ENCODE results near the gene HECTD1.
A peak's percentile ranks its signal among the peaks of the same experiment; 100 is the strongest.

- TF ChIP-seq, protein P1, sequence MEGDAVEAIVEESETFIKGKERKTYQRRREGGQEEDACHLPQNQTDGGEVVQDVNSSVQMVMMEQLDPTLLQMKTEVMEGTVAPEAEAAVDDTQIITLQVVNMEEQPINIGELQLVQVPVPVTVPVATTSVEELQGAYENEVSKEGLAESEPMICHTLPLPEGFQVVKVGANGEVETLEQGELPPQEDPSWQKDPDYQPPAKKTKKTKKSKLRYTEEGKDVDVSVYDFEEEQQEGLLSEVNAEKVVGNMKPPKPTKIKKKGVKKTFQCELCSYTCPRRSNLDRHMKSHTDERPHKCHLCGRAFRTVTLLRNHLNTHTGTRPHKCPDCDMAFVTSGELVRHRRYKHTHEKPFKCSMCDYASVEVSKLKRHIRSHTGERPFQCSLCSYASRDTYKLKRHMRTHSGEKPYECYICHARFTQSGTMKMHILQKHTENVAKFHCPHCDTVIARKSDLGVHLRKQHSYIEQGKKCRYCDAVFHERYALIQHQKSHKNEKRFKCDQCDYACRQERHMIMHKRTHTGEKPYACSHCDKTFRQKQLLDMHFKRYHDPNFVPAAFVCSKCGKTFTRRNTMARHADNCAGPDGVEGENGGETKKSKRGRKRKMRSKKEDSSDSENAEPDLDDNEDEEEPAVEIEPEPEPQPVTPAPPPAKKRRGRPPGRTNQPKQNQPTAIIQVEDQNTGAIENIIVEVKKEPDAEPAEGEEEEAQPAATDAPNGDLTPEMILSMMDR (IDR thresholded peaks at IDR 0.05 in 2 of 3, conservative IDR thresholded peaks at IDR 0.05 in 1 of 3; ENCODE audit: borderline replicate concordance in 1 of 3, insufficient read depth in 1 of 3, low read depth in 2 of 3, low read length in 2 of 3) = no peak
- TF ChIP-seq, protein P2, sequence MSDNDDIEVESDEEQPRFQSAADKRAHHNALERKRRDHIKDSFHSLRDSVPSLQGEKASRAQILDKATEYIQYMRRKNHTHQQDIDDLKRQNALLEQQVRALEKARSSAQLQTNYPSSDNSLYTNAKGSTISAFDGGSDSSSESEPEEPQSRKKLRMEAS (IDR thresholded peaks at IDR 0.05) = peak; percentile 50; the same call in 1 of the 2 replicates
- TF ChIP-seq POLR2A (IDR thresholded peaks at IDR 0.05; ENCODE audit: borderline replicate concordance, extremely low read depth, insufficient read depth, insufficient read length) = peak; percentile 16
These were observed 272 bp downstream of the HECTD1 start for GRCh38 chr14:31207287-31207754.

Measured in HCT116 (cell line).